ENCODE data around the gene ANKRD6.

- no peak for TF ChIP-seq GATA2 (IDR thresholded peaks at IDR 0.05; ENCODE audit: low read depth, low read length)
- no peak for TF ChIP-seq GATA3 (IDR thresholded peaks at IDR 0.05; ENCODE audit: low read depth, low read length)
Measured at GRCh38 chr6:89393659-89394058, 39.3 kb upstream of the ANKRD6 start.

Measured in SH-SY5Y (cell line).